Activated CD4-positive, CD25-positive, alpha-beta regulatory T cell treated with anti-CD3 and anti-CD28 coated beads, Interleukin-2, amount 50 U/mL, for 16 hours (primary cell): ENCODE measurements around the gene IQCC.

ENCODE experiments used
- DNase-seq: peaks from one replicate; pipeline ENCODE4 v3.0.0-alpha.2; 2020; ENCODE audit warnings: low read depth, low spot score

Gene IQCC

DNA sequence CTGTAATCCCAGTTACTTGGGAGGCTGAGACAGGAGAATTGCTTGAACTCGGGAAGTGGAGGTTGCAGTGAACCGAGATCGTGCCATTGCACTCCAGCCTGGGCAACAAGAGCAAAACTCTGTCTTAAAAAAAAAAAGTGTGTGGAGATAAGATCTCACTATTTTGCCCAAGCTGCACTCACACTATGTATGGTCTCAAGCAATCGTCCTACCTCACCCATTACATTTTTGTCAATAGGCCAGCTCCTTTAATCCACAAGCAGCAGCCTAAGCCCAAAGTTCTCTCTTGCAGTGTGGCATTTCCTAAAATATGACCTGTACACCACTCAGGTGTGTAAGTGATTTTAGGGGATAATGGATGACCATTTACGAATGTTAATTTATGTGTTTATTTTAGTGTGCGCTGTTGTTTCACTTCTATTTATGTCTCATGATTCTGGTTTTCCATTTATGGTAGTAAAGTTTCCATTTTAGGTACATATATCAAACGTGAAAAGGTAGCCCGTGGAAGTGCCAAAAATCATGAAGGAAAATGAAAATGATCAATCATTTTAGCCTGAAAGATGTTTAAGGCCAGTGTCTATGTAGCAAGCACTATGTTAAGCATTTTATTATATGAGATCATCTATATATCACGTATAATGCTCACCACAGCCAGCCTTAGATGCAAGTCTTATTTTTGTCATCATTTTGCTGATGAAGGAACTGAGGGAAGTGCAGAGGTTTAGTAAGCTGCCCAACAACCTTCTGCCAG is 51.2 kb downstream of the IQCC start:
- DNase-seq, result no peak

DNA sequence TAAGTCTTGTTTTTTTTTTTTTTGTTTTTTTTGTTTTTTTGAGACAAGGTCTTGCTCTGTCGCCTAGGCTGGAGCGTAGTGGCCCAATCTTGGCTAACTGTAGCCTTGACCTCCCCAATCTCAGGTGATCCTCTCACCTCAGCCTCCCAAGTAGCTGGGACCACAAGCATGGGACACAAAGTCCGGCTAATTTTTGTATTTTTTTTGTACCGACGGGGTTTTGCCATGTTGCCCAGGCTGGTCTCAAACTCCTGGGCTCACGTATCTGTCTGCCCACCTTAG is 51.7 kb downstream of the IQCC start:
- no peak for DNase-seq
